Caco-2 (cell line): ENCODE measurements around the gene PRKCQ. TPM values are rescaled to one million over a fixed set of nuclear protein-coding genes. Genes with fewer than 3 reads are reported as not detected.

Experiments used
- BruUV-seq: library from RNA; stranded (reverse); fragments of 400-500 nt; replicated peaks from 2 replicates; lab custom pipeline; 2021; lab: Mats Ljungman, UMichigan
- CTCF ChIA-PET: fragments of 300-600 bp; sonication (Branson Sonifier 250); formaldehyde crosslinking; loops from one replicate; lab custom pipeline; 2022; ENCODE audit warnings: antibody characterized with exemption; lab: Charles Lee
- POLR2A ChIA-PET: fragments of 300-600 bp; sonication (Branson Sonifier 250); formaldehyde crosslinking; loops from one replicate; lab custom pipeline; 2022; ENCODE audit warnings: antibody characterized with exemption; lab: Charles Lee
- DNase-seq, 2 experiments: peaks; one replicate each; pipeline versions ENCODE4 v3.0.0 to v3.0.0-alpha.2; 2020 to 2022
- H3K27me3 ChIP-seq: replicated peaks from 2 replicates; pipeline ENCODE4 v1.6.0; 2011; ENCODE audit warnings: low read length; ENCODE audit not compliant: control insufficient read depth, insufficient read depth
- H3K36me3 ChIP-seq: 2 replicates; pipeline ENCODE4 v1.5.1; 2011; ENCODE audit warnings: low read length; ENCODE audit not compliant: control insufficient read depth, insufficient read depth
- H3K4me1 ChIP-seq: fragments of 250-450 bp; sonication (Bioruptor Pico); 2 replicates; pipeline ENCODE4 v1.5.1; 2020; ENCODE audit warnings: mild to moderate bottlenecking
- H3K4me3 ChIP-seq: 2 replicates; pipeline ENCODE4 v1.5.1; 2011; ENCODE audit warnings: low read depth, mild to moderate bottlenecking, control low read depth, low read length
- H3K9me3 ChIP-seq: fragments of 250-450 bp; sonication (Bioruptor Pico); 2 replicates; pipeline ENCODE4 v1.5.1; 2020; ENCODE audit warnings: mild to moderate bottlenecking, moderate library complexity
- H3K27ac Mint-ChIP-seq: one replicate; pipeline ENCODE4 v1.8.0; 2022; ENCODE audit warnings: mixed read lengths; ENCODE audit not compliant: unreplicated experiment
- H3K27me3 Mint-ChIP-seq: one replicate; pipeline ENCODE4 v1.8.0; 2022; ENCODE audit warnings: mixed read lengths; ENCODE audit not compliant: insufficient read depth, unreplicated experiment
- H3K36me3 Mint-ChIP-seq: one replicate; pipeline ENCODE4 v1.8.0; 2022; ENCODE audit warnings: mild to moderate bottlenecking, mixed read lengths; ENCODE audit not compliant: insufficient read depth, unreplicated experiment
- H3K4me1 Mint-ChIP-seq: one replicate; pipeline ENCODE4 v1.8.0; 2022; ENCODE audit warnings: low read depth, mixed read lengths; ENCODE audit not compliant: unreplicated experiment
- H3K4me3 Mint-ChIP-seq: one replicate; pipeline ENCODE4 v1.8.0; 2022; ENCODE audit warnings: mild to moderate bottlenecking, moderate library complexity, mixed read lengths; ENCODE audit not compliant: unreplicated experiment
- H3K9me3 Mint-ChIP-seq: one replicate; pipeline ENCODE4 v1.8.0; 2022; ENCODE audit warnings: mixed read lengths; ENCODE audit not compliant: unreplicated experiment
- intact Hi-C: fragments of 100-400 bp; cut with micrococcal nuclease; formaldehyde crosslinking; loops from one replicate; pipeline ENCODE4 v1.10.0; 2022; ENCODE audit not compliant: unreplicated experiment
- total RNA-seq: library from RNA; stranded (reverse); gene quantifications from 2 replicates; pipeline ENCODE4 v1.2.3, GENCODE V29; 2022
- TF ChIP-seq, protein P1 (sequence below), 2 experiments: fragments of 200-600 bp in 1 of 2; IDR thresholded peaks; 1 replicate in 1 of 2; 2 replicates in 1 of 2; pipeline versions ENCODE4 v1.5.1 to v1.8.0; 2011 to 2022; ENCODE audit warnings: antibody characterized with exemption in 1 of 2, control low read depth in 1 of 2, inconsistent platforms in 1 of 2, low read depth in 1 of 2, low read length in 1 of 2, mild to moderate bottlenecking in 1 of 2, moderate library complexity in 1 of 2; ENCODE audit not compliant: insufficient read depth in 1 of 2, severe bottlenecking in 1 of 2, unreplicated experiment in 1 of 2

Gene PRKCQ
- total RNA-seq, 1 experiment from 2014 or later = 2.4 TPM

DNA sequence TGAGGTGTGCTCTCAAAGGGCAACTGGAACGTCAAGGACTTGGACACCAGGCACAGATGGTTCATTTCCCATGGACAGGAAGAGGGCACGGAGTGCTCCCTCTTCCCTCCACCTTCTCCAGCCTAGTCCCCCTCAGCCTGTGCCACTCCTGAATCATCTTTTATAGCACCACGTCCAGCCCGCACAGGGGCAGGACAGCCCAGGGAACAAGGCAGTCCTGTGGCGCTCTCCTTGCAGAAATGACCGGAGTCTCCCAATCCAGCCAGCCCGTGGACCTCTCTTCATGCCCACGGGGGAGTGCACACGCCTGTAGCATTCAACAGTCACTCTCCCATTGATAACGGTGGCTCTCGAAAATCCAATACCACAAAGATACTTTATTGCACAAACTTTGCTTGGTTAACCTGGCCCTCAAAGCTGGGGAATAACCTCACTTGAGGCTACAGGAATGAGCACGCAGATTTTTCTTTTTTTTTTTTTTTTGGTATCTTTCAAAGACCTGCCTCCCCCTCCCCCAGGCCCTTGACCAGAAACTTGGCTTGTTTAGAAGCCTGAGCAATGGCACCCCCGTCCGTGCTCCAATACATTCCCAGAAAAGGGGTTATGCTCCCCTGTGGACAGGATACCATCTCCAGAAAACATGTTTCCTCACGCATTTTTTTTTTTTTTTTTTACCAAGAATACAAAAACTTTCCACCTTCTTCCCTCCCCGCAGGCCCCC, 733 bp downstream of the PRKCQ start:
- H3K27me3 Mint-ChIP-seq = peaks cover 15% of the 10 kb centered on the region
- TF ChIP-seq, protein P1, sequence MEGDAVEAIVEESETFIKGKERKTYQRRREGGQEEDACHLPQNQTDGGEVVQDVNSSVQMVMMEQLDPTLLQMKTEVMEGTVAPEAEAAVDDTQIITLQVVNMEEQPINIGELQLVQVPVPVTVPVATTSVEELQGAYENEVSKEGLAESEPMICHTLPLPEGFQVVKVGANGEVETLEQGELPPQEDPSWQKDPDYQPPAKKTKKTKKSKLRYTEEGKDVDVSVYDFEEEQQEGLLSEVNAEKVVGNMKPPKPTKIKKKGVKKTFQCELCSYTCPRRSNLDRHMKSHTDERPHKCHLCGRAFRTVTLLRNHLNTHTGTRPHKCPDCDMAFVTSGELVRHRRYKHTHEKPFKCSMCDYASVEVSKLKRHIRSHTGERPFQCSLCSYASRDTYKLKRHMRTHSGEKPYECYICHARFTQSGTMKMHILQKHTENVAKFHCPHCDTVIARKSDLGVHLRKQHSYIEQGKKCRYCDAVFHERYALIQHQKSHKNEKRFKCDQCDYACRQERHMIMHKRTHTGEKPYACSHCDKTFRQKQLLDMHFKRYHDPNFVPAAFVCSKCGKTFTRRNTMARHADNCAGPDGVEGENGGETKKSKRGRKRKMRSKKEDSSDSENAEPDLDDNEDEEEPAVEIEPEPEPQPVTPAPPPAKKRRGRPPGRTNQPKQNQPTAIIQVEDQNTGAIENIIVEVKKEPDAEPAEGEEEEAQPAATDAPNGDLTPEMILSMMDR (IDR thresholded peaks at IDR 0.05; ENCODE audit: insufficient read depth in 1 of 2, low read depth in 1 of 2, low read length in 1 of 2, severe bottlenecking in 1 of 2, unreplicated experiment in 1 of 2) = no peak
- peak overlapping the region; percentile 93 for H3K4me3 Mint-ChIP-seq
- H3K4me3 ChIP-seq = peak overlapping the region; percentile 76
- H3K4me1 Mint-ChIP-seq = peaks cover 5% of the 10 kb centered on the region
- H3K9me3 ChIP-seq = no peaks in the 10 kb centered on the region
- H3K36me3 Mint-ChIP-seq = peaks cover 5% of the 10 kb centered on the region
- H3K27me3 ChIP-seq = 0 out of 2 replicates have a peak, but pooled peaks cover 1% of the 10 kb centered on the region
- no peak overlapping the region for H3K27ac Mint-ChIP-seq
- POLR2A ChIA-PET = no interaction called here
- H3K4me1 ChIP-seq = 0 out of 2 replicates have a peak, but pooled peaks cover 3% of the 10 kb centered on the region
- intact Hi-C loops = no loop called here
- H3K9me3 Mint-ChIP-seq = no peaks in the 10 kb centered on the region
- H3K36me3 ChIP-seq = no peaks in the 10 kb centered on the region
- DNase-seq = no peak
- no TSS peak for BruUV-seq
- CTCF ChIA-PET = no interaction called here

DNA sequence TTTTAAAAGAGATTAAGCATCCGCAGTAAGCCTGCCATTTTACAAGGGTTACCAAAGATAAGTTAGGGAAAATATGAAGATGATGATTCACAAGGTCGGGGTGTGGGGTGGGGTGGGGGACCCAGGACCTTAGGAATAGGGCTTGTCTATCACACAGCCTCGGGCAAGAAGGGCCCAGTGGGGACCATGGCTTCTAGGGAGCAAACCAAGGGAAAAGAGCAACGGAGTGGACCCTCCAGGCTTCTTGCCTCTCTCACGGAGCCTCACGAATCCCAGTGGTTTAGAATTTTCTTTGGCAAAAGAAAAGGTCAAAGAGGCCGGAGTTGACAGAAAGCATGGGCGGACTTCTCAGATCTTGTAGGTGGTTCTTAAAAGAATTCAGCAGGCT, 1.3 kb downstream of the PRKCQ start:
- TF ChIP-seq, protein P1 (IDR thresholded peaks at IDR 0.05; ENCODE audit: insufficient read depth in 1 of 2, low read depth in 1 of 2, low read length in 1 of 2, severe bottlenecking in 1 of 2, unreplicated experiment in 1 of 2) = no peak
- Mint-ChIP-seq H3K36me3 (peaks cover 5% of the 10 kb centered on the region), H3K9me3 (no peaks in the 10 kb centered on the region), H3K4me3 (peak overlapping the region; percentile 93), H3K27me3 (peaks cover 15% of the 10 kb centered on the region), H3K27ac (no peak overlapping the region), H3K4me1 (peaks cover 5% of the 10 kb centered on the region)
- Histone ChIP-seq H3K9me3 (no peaks in the 10 kb centered on the region), H3K27me3 (0 out of 2 replicates have a peak, but pooled peaks cover 1% of the 10 kb centered on the region), H3K4me3 (no peak overlapping the region), H3K4me1 (0 out of 2 replicates have a peak, but pooled peaks cover 3% of the 10 kb centered on the region), H3K36me3 (no peaks in the 10 kb centered on the region)
- ChIA-PET POLR2A (no interaction called here), CTCF (no interaction called here)
- no TSS peak for BruUV-seq
- intact Hi-C loops = no loop called here
- DNase-seq = no peak

DNA sequence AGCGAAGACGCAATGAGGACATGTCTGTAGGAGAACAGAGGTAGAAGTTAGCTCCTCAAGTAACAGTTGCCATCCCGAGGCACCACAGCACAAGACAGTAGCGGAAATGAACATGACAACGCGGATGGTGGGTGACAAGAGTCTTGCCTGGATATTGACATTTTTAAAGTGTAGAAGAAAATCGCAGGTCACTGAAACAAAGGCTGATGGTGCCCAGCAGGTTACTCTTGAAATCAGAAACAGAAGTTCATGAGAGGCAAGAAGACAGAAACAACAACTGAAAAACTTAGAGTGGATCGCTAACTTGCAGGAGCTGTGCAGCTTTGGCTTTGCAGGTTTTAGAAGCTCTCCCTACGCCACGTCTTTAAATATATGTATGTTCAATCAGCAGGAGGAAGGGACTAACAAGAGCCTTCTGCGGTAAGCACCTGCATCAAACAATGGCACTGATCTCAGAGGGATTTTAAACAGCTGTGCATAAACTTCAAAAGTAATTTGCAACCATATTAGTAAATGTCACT, 1.8 kb downstream of the PRKCQ start:
- BruUV-seq = no TSS peak
- intact Hi-C loops = no loop called here
- ChIA-PET POLR2A (no interaction called here), CTCF (no interaction called here)
- no peak for DNase-seq
- peak overlapping the region; percentile 93 for H3K4me3 Mint-ChIP-seq
- H3K9me3 Mint-ChIP-seq = no peaks in the 10 kb centered on the region
- H3K4me3 ChIP-seq = no peak overlapping the region
- no peaks in the 10 kb centered on the region for H3K9me3 ChIP-seq
- 0 out of 2 replicates have a peak, but pooled peaks cover 1% of the 10 kb centered on the region for H3K27me3 ChIP-seq
- peaks cover 5% of the 10 kb centered on the region for H3K36me3 Mint-ChIP-seq
- no peaks in the 10 kb centered on the region for H3K36me3 ChIP-seq
- peaks cover 5% of the 10 kb centered on the region for H3K4me1 Mint-ChIP-seq
- 0 out of 2 replicates have a peak, but pooled peaks cover 3% of the 10 kb centered on the region for H3K4me1 ChIP-seq
- TF ChIP-seq, protein P1 (IDR thresholded peaks at IDR 0.05; ENCODE audit: insufficient read depth in 1 of 2, low read depth in 1 of 2, low read length in 1 of 2, severe bottlenecking in 1 of 2, unreplicated experiment in 1 of 2) = no peak
- H3K27ac Mint-ChIP-seq = no peak overlapping the region
- peaks cover 15% of the 10 kb centered on the region for H3K27me3 Mint-ChIP-seq
